ENCODE data around the gene VCP.

VCP gene

GRCh38 chr9:35102769-35103659 lies 30.6 kb upstream of the VCP start, which contains the start of gene STOML2:
TSS of gene STOML2 (minus strand) at chr9:35103131. CDS start at chr9:35103094, 37 bp downstream.
- peak; percentile 91 to 92 for DNase-seq

GRCh38 chr9:35102465-35102768 lies 30.0 kb upstream of the VCP start:
- DNase-seq: peak in 1 of 2 experiments; percentile 42

- no peak for DNase-seq
Measured at GRCh38 chr9:35097573-35097972, 25.1 kb upstream of the VCP start.

- DNase-seq: peak; percentile 94 to 95
Measured at GRCh38 chr9:35096035-35096849, 23.8 kb upstream of the VCP start, which contains the start of gene PIGO. TSS of gene PIGO (minus strand) at chr9:35096591. CDS start at chr9:35095565, 1,026 bp downstream.

- no peak for DNase-seq
Measured at GRCh38 chr9:35091536-35091935, 19.1 kb upstream of the VCP start.

- DNase-seq: no peak
Measured at GRCh38 chr9:35089434-35089833, 17.0 kb upstream of the VCP start.

GRCh38 chr9:35085078-35085477 lies 12.7 kb upstream of the VCP start:
- DNase-seq: no peak

- peak; percentile 89 to 92 for DNase-seq
Measured at GRCh38 chr9:35079426-35080341, 7.3 kb upstream of the VCP start, which contains the start of gene FANCG. TSS of gene FANCG (minus strand) at chr9:35079942. CDS start at chr9:35079524, 418 bp downstream.

GRCh38 chr9:35079041-35079425 lies 6.6 kb upstream of the VCP start:
- DNase-seq: peak in 1 of 2 experiments; percentile 37

GRCh38 chr9:35078066-35078465 lies 5.6 kb upstream of the VCP start:
- no peak for DNase-seq

- no peak for DNase-seq
Measured at GRCh38 chr9:35076848-35077247, 4.4 kb upstream of the VCP start.

- DNase-seq: no peak
Measured at GRCh38 chr9:35075358-35075757, 2.9 kb upstream of the VCP start.

GRCh38 chr9:35074791-35075190 lies 2.4 kb upstream of the VCP start:
- DNase-seq: no peak

- no peak for DNase-seq
Measured at GRCh38 chr9:35074141-35074540, 1.7 kb upstream of the VCP start.

- DNase-seq: no peak
Measured at GRCh38 chr9:35073279-35073612, 821 bp upstream of the VCP start.

GRCh38 chr9:35071814-35072460 lies 488 bp downstream of the VCP start:
- DNase-seq: peak; percentile 81 to 86

- DNase-seq: no peak
Measured at GRCh38 chr9:35070823-35071813, 1.3 kb downstream of the VCP start.

- no peak for DNase-seq
Measured at GRCh38 chr9:35069020-35069419, 3.4 kb downstream of the VCP start.

GRCh38 chr9:35067056-35067455 lies 5.4 kb downstream of the VCP start:
- DNase-seq: no peak

- DNase-seq: no peak
Measured at GRCh38 chr9:35060548-35061207, 11.7 kb downstream of the VCP start.

Measured in activated T-cell treated with anti-CD3 and anti-CD28 coated beads, Interleukin-2, amount 50 U/mL, for 48 hours (primary cell).